HG03064 (cell line): ENCODE measurements around the gene ANKRD11.
"Not testable (repeated sequence)": the region's sequence is repeated elsewhere in the genome, so short reads cannot be mapped to it uniquely, and the experiment has no call there.

Experiments
- ATAC-seq: cut with Tn5 transposase; IDR thresholded peaks from one replicate; pipeline ENCODE4 v1.9.1; 2021; ENCODE audit warnings: low read depth; ENCODE audit not compliant: unreplicated experiment

ANKRD11 gene

DNA sequence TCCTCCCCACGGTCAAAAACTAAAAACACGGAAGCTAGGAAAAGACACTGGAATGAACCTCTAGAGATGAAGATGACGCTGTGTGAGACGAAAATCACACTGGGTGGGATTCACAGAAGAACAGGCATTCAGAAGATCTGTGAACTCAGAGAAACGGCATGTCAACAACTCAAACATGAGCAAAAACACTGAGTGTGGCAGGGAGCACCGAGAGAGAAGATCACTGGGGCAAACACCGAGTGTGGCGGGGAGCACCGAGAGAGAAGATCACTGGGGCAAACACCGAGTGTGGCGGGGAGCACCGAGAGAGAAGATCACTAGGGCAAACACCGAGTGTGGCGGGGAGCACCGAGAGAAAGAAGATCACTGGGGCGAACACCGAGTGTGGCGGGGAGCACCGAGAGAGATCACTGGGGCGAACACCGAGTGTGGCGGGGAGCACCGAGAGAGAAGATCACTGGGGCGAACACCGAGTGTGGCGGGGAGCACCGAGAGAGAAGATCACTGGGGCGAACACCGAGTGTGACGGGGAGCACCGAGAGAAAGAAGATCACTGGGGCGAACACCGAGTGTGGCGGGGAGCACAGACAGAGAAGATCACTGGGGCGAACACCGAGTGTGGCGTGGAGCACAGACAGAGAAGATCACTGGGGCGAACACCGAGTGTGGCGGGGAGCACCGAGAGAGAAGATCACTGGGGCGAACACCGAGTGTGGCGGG, 100.7 kb downstream of the ANKRD11 start:
- not testable (repeated sequence) for ATAC-seq

DNA sequence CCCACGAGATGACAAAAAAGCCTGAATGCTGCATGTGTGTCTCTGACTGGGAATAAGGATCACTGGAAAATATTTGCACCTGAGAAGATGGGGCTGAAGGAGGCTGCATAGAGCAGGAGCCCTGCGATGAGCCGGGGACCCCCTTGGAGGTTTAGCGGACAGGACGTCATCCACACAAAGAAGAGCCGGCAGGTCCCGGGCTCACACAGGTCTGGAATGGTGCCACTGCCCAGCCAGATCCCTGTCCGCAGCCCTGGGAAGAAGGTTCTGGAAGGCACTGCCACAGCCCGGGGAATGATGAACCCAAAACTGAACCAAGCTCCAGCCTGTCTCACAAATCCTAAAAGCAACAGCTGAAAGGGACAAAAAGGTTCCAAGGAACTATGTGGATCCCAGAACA, 101.8 kb downstream of the ANKRD11 start:
- no peak for ATAC-seq

DNA sequence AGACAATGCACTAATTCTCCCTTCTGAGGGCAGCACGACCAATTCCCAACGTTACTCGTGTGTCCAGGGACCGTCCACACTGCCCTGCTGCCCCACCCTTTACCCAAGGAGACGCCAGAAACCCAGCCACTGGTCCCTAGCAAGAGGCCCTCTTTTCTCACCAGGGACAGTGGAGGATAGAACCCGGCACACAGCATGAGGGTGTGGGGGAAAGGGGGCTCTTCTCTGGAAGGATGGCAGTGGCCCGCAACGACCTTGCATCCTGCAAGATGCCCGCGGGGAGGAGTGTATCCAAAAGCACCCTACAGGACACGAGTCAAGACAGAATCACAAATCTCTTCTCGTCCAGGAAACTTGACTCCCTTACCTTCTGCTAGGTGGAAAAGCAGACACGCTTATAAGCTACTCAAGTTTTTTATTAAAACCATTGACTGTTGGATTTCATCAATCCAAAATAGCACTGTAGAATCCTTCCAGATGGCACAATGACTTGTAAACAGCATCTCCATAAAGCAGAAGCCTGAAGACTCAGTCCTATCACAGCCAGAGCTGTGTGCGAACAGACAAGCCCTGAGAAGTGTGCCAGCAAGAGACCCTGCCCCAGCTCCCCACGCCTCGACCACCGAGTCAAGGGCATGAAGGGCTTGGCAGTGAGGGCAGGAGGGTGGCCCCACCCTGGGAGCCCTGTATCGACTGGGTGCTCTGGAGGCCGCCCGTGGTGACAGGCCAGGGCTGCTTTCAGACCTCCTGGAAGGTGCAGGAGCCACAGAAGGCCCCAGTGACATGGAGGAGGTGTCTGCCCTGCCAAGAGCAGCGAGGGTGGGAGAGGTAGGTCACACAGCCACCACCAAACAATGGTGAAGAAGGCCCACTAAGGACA, 103.8 kb downstream of the ANKRD11 start:
- no peak for ATAC-seq

DNA sequence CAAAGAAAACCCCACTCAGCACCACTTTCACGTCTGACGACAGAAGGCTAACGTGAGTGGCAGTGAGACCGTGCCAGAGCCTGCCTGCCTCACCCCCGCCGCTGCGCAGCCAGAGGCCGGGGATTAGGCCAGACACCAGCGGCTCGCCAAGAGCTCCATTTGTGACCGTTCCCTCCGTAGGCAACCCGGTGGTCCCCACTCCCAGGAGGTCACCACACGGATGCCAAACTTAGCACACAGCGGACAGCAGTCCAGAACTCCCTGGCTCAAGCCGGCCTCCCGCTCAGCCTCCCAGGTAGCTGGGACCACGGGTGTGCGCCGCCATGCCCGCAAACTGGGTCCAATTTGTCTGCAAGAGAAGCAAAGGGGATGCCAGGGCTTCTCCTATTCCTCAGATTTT, 104.6 kb downstream of the ANKRD11 start:
- ATAC-seq: no peak

DNA sequence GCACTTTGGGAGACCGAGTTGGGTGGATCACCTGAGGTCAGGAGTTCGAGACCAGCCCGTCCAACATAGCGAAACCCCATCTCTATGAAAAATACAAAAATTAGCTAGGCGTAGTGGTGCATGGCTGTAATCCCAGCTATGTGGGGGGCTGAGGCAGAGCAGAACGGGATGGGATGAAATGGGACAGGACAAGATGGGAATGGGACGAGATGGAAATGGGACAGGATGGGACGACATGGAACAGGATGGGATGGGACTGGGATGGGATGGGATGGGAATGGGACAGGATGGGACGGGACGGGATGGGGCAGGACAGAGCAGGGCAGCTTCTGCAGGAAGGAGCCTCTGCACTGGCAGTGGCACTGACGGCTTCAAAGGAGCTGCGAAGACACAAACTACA, 106.1 kb downstream of the ANKRD11 start:
- no peak for ATAC-seq

DNA sequence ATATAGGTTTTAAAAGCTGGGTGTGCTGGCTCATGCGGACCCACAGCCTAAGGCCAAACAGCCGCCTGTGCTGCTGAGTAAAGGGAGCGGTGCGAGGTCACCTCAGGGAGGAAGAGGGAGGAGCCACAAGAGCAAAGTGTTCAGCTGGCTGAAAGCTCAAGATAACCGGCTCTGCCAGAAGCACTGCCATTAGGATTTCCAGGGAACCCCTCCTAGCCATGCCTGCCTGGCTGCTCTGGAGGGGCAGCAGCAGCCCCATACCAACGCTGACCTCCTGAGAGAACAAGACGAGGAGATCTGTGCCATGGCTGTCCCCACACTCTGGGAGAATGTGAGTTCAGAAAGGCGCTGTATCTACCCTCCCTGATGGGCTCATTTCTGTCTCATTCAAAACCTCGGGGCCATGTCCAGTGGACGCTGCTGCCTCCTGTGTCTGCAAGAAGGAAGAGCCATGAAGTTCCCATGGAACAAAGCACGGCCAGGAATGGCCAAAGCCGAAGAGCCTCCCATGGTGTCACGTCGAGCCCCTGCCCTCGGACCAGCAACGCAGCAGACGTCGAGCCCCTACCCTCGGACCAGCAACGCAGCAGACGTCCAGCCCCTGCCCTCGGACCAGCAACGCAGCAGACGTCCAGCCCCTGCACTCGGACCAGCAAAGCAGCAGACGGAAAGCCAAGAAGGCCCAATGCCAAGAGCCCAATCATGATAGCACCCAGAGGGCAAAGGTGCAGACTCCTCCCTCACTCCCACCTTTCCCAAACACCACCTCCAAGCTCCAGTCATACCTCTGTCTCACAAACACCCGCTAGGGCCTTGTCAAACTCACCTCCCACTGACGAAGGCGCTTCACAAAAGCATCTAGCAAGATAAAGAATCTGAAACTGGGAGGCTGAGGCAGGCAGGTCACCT, 107.0 kb downstream of the ANKRD11 start:
- no peak for ATAC-seq

DNA sequence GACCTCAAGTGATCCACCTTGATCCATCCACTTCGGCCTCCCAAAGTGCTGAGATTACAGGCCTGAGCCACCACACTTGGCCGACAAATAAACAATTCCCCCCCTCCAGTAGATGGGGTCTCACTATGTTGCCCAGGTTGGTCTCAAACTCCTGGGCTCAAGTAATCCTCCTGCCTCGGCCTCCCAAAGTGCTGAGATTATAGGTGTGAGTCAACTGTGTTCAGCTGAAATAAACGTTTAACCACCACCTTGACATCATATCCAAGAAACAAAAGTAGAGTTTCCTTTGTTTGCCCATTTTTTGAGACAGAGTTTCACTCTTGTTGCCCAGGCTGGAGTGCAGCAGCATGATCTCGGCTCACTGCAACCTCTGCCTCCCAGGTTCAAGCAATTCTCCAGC, 107.8 kb downstream of the ANKRD11 start:
- not testable (repeated sequence) for ATAC-seq

DNA sequence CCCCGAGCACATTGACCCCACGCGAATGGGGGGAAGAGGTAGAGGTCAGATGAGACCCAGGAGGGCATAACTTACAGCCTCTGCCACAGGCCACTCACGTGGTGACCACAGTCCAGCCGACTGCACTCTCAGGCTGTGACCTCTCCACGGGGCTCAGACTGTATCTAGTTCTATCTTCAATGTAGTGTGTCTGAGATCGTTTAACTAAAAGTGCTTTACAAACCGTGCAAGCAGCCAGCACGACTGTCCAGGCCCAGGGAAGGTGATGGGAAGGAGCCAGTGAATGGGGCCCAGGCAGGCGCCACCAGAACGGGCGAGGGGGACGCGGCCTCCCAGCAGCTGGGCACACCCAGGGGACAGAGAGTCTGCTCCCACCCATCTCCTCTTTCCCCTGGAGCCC, 108.6 kb downstream of the ANKRD11 start:
- no peak for ATAC-seq

DNA sequence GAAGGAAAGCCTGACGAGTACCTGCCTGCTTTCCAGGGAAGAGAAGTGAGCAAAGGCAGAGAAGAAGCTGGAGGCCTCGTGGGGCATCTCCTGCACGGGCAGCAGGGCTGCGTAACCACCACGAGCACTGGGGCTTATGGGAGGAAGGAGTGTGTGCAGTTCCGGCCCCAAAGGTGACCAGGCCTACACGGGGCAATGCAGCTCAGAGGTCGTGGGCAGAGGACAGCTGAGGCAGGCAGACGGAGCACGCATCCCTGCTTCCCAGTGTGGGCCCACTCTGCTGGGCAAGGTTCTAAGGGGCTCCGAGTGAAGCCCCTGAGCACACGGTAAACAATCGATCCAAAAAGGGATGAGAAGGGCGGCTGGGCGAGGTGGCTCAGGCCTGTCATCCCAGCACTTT, 109.7 kb downstream of the ANKRD11 start:
- ATAC-seq: no peak

DNA sequence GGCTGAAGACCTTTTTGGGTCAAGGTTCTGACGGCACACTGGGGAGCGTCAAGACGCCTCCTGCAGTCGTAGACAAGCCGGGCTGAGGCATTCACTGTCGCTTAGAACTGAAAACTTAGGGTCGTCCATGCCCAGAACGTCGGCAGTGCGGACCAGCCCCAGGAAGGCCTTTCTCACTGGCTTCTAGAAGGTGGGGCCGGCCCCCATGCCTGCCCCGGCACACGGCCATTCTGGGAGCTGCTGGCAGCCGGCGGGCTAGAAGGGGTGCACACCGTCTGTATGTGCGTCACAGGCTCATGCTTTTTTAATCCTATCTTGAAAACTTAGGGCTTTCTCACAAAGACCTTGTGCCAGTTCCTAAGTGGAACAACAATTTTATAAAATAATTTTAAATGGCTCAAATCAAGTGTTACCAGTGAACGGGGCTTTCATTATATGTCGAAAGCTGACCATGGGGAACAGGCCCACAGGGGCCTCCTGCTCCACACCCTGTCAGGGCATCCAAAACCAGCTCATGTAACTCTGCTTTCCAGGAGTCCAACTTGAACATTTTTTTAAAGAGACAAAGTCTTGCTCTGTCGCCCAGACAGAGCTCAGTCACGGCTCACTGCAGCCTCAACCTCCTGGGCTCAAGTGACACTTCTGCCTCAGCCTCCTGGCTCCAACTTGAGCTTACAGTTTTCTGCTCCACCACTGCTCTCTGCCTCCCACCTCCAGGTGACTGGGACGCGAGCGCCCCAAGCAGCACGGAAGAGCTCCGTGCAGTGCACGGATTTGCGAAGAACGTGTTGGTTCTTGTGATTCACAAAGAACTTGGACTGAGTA, 111.2 kb downstream of the ANKRD11 start:
- no peak for ATAC-seq

DNA sequence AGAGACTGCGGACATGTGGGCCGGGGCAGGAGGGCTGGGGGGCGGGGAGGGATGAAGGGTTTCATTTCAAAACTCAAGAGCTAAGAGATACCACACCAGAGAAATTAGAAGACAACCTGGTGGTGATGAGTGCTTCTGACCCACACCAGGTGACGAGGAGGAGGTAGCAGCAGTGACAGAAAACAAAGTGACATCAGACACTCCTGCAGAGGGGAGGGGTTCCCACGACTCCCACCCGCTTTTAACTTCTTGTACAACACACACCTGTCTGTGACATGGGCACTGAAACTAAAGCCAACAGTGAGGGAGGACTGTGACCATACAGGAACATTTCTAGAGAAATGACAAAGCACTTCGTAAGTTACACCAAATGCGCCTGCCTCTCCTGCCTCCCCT, 112.9 kb downstream of the ANKRD11 start:
- no peak for ATAC-seq

DNA sequence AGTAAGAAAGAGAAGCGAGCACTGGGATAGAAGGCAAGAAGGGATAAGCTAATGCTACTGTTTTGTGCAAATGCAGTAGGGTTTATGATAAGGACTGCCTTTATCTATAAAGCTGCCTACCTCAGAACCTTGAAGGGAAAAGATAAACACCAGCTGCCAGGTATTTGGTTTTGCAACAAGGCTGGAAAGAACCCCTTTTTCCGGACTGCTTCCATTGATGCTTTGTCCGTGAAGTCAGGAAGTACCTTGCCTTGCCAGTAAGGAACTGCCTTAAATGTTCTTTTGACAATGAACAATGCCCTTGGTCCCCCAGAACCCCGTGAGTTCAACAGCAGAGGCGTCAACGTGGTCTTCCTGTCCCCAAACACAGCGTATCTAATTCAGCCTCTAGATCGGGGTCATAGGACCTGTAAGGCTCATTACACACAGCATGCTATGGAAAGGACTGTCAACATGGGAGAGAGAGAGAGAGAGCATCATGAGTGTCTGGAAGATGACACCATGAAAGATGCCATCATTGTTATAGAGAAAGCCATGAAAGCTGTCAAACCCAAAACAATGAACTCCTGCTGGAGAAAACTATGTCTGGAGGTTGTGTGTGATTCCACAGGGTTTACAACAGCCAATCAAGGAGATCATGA, 113.4 kb downstream of the ANKRD11 start:
- ATAC-seq: no peak

DNA sequence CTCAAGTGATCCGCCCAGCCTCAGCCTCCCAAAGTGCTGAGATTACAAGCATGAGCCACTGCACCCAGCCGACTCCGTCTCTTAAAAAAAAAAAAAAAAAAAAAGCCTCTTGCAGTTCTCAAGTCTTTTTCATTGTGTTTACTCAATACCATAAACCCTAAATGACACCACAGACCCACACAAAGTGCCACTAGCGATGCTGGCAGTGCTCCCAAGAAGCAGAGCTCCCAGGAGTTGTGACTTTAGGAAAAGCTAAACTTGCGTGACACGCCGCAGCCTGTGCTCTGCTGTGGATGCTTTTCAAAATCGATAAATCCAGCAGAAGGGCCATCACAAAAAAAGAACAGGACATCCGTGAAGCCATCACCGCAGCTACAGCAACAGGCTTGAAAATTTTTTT, 114.7 kb downstream of the ANKRD11 start:
- no peak for ATAC-seq

DNA sequence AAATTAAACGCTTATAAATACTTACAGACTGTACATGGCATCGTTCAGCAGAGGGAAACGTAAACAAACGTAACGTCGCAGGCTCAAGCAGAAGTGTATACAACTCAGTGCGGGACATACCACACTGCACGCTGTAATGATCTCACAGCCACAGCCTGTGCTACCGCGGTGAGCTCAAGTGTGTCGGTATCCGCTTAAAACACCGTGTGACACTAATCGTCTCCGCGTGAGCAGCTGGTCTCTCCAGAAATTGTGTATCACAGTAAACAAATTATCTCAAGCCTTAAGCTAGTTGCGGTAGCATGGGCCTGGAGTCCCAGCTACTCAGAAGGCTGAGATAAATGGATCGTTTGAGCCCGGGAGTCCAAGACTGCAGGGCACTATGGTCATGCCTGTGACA, 115.3 kb downstream of the ANKRD11 start:
- ATAC-seq: no peak

DNA sequence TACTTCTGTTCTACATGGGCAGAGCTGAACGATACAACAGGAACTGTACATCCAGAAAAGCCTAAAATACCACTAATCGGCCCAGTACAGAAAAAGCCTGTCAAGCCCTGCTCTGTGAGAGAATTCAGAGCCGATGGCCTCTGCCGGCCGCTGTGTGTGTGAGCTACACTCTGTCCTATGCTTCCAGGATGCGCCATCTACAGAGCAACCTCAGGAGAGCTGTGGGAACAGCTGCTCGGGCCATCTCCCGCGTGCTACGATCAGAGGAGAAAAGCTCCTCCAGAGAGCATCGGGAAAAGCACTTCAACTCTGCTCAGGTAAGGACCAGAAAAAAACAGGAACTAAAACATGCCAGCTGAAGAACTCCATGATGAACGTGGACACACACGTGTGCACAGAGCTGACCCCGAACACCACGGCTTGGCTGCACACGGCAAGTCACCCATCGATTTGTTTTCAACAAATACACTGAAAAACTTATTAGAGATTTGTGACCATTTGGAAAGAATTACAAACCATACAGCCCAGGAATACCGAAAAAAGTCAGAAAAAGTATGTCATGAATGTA, 115.9 kb downstream of the ANKRD11 start:
- no peak for ATAC-seq

DNA sequence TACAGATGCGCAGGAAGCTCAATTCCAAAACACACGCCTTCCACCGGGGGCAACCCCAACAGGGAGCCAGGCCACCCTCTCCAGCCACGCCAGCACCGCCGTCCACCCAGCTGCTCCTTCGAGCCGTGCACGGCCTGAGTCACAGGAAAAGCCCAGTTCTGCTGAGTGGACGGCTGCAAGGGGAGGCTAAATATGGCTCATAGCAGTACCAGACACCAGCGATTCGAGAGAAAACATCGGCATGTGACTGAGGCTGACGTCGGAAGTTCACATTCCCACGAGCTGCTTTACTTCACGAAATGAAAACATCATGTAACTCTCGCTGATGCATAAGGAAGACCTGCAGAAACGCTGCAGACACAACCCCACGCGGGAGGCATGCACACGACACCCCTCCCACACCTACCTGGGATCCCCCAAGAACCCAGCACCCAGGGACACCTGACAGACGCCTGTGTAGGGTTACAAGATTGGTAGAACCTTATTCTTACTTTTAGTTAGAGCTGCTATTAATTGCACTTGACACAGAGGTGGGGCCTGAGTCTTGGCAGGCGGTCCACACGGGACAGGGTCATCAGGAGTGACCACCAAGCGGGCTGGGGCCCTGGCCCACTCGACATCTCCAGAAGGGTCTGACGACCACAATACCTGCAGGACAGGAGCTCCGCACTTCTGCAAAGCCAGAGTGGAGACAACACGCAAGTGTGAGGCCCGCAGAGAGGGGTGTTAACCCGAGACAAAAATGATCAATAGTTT, 116.8 kb downstream of the ANKRD11 start:
- no peak for ATAC-seq

DNA sequence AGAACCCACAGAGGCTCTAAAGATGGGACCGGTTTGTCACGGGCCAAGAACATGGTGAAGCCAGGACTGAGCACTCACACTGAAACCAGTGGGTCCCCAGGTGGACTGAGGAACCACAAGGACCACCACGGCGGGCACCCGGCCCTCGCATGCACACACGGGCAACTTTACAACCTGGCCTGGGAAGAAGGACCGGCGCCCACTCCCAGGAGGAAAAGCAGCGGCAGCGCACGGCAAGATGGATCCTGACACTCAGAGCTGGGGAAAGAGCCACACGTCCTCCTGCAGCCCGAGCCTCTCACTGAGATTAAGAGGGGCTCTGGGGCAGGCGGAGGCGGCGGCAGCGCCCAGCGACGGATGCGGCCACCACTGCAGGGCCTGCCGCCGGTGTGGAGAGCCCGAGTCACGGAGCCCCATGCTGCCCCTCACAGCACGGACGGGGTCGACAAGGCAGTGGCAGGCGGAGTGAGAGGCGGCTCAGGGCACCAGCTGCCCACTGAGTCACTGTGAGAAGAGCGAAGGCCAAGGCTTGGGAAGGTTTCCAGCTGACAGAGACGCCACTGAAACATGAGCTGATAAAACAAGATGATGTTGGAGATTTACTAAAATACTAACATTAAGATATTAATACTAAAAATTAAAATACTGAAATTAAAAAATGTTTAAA, 118.3 kb downstream of the ANKRD11 start:
- no peak for ATAC-seq

DNA sequence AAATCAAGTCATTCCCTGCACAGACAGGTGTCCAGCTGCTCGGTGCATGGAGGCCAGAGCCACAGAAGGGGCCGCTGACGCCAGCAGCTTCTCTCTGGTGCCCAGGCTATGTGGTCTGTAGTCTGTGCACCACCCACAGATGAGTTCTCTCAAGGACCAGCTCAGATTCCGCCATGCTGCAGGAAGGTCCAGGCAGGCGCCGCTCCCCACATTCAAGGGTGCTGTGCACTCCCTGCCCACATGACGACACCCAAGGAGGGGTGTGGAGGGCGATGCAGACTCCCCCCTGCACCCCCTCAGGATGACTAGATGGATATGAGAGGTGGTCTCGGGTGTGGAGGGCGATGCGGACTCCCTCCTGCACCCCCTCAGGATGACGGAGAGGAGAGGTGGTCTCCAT, 119.0 kb downstream of the ANKRD11 start:
- no peak for ATAC-seq
